ENCODE data around the gene LMX1A.

LMX1A gene

DNA sequence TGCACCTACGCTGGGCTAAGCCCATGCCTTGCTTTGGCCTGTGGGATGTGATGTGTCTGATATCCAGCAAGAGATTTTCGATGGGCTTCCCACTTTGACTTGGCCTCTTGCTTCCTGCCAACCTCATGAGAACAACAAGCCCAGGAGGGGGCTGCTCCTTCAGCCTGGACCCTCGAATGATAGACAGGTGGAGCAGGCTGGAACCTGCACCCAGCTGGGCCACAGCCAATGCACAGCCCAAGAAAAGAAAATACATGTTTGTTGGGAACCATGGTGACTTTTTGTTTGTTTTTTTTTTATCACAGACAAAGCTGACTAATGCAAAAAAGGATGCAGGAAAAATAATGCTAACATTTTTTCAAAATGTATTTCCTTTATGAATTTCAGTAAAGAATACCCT, 144.3 kb downstream of the LMX1A start:
- DNase-seq, result no peak

DNA sequence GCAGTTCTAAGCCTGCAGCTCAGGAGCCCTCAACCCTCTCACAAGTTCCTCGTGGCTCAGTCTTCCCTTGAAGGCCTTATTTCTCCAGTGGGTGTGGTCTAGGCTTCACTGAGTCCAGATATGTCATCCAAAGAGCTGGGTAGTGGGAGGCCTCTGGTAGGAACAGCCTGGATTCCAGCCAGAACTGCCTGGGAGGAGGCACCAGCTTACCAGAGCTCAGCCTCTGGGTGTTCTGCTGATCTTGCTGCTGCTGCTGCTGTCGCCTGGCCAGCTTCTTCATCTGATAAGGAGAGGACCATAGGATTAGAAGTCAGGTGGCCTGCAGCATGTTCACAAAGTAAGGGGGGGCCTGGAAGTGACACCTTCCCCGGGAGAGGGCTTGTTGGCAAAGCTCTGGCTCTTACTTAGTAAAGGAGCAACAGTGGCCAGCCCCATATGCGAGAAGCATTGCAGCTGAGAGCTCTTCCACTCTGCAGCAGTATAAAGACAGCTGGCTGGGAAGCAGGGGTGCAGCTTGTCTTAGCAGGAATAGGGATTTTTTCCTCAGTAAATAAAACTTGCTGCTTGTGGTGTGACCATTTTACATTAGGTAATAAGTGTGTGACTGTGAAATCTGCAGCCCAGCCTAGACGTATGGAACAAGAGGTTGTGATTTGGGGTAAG, 148.5 kb downstream of the LMX1A start:
- DNase-seq, result no peak

DNA sequence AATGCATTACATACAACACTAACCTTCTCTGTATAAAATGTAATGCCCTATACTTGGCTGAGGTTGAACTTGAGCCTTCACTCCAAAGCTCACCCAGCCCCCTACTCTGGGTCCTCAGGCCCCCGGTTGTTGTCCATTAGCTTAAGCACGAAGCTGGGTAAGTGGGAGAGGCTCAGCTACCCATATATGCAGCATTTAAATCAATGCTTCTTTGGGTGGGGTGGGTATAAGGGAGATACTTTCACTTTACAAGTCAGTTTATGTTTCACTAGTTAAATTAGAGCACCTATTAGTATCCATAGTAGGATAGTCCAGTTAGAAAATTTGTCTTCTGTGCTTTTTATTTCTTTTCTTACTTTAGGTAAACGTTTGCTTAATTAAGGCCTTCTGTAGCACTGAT, 151.4 kb downstream of the LMX1A start:
- no peak for DNase-seq

DNA sequence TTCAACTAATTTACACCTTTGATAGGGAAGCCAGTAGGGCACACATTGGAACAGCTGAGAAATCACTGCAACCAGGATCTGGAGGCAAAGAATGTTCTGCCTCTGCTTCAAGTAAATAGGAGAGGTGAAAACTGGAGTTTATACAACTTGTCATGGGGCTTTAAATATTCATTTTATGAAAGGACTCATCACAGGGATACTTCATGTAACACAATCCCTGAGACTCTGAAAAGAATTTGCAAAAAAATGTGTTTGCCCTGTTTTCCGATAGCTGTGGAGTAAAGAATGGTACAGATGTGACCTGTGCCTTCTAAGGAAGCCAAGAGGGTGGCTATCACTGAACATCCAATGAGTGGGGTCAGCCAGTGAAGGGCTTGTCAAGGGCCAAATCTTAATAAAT, 152.0 kb downstream of the LMX1A start:
- no peak for DNase-seq

DNA sequence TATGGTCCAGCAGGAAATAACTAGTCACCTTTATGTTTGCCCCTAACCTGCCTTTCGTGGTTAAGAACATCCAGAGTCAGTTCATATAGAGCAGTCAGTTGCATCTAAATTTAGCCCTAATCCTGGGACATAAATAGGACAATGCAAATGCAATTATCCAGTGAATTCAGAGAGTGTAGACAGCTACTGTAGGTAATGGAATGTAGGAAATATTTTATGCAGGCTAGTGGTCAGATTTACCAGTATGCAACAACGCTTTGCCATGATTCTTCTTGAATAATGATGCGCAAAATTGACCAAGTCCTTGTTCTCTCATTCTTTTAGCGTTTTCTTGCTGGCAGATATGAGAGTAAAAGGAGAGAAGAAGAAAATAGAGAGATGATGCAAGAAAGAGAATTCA, 165.4 kb downstream of the LMX1A start:
- no peak for DNase-seq

DNA sequence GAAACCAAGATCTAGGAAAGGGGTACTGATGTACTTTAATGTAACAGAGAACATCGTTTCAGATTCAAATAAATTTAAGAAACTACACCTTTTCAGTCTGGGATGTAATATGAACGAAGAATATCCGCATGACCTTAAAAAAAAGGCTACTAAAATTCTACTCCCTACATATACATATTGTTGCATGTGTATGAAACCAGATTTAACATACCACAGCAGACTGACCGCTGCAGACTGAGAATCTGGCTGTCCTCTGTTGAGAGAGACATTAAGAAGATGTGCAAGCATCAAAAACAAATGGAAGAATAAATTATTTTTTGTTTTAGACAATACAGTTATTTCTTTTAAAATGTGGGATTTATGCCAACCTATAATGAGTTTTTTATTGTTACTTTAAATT, 166.6 kb downstream of the LMX1A start:
- DNase-seq, result no peak

DNA sequence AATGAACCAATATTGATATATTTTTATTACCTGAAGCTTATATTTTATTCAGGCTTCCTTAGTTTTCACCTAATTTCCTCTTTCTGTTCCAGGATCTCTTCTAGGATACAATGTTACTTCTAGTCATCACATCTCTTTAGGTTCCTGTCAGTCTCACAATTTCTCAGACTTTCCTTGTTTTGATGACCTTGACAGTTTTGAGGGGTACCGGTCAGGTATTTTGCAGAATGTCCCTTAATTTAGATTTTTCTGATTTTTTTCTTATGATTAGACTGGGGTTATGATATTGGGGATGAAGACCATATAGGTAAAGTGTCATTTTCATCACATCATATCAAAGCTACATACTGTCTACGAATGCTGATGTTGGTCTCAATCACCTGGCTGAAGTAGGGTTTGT, 167.5 kb downstream of the LMX1A start:
- no peak for DNase-seq

DNA sequence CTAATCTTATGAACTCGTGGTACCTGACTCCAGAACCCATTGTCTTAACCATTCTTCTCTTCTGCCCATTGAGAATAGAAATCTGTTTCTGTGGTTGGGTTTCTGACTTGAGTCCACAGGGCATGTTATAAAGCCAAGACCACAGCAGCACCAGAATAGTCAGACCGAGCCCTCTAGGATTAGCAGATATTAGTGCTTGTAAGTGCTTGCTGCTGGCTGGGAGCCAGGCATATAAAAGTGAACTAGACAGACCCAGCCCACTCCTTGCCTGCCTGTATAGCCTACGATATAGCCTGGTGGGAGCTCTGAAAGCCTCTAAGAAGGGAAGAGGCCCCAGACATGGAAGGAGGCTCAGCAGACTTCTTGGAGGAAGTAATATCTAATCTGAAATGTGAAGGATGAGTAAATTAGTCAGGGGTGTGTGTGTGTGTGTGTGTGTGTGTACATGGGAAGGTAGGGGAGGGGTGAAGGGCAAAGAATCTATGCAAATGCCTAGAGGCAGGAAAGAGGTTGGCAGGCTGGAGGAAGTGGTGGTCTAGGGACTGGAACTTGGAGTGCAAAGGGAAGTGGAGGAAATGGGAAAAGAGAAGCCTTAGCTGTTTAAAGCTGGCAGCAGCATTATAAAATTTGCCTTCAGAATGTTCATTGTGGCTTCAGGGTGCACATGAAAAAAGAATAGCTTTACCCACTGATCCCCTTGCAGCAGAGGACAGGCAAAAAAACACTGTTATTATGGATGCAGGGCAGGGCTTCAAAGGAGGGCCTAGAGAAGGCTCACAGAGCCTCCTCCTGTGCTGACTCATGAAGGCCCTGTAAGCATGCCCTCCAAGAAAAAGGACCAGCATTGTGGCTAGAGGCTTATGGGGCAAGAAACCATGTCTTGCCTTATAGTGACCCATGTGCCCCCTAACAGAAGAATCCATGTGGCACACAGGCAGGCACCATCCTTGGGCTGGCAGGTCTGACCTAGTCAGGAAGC, 169.2 kb downstream of the LMX1A start:
- no peak for DNase-seq

DNA sequence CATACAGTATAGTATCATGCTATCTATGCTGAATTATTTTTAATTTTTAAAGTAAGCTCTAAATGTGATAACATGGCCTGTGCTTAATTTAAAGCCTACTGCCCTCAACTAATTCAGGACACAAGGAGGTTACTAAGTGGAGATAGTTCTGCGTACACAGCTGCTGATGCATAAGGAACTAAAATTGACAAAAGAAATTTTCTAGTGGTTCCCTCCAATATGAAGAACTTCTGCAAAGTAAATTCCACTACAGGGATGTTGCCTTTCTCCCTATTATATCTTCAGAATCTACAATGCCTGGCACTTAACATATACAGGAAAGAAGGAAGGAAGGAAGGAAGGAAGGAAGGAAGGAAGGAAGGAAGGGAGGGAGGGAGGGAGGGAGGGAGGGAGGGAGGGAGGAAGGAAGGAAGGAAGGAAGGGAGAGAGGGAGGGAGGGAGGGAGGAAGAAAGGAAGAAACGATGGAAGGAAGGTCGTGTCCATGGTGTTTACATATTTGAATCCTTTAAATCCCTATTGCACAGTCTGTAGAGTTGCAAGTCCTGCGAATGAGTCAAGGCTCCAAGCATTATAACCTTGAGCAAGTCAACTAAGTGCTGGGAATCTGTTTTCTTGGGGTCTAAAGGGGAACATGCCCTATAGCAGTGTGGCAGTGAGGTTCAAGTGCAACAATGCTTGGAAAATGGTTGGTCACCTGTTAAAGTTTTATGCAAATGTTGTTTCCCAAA, 171.2 kb downstream of the LMX1A start:
- no peak for DNase-seq

DNA sequence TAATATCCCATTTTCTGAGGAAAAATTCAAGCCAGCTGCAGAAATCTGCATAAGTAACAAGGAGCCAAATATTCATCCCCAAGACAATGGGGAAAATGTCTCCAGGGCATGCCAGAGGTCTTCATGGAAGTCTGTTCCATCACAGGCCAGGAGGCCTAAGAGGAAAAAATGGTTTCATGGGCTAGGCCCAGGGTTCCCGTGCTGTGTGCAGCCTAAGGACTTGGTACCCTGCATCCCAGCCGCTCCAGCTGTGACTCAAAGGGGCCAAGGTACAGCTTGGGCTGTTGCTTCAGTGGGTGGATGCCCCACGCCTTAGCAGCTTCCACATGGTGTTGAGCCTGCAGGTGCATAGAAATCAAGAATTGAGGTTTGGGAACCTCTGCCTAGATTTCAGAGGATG, 173.5 kb downstream of the LMX1A start:
- DNase-seq, result no peak

DNA sequence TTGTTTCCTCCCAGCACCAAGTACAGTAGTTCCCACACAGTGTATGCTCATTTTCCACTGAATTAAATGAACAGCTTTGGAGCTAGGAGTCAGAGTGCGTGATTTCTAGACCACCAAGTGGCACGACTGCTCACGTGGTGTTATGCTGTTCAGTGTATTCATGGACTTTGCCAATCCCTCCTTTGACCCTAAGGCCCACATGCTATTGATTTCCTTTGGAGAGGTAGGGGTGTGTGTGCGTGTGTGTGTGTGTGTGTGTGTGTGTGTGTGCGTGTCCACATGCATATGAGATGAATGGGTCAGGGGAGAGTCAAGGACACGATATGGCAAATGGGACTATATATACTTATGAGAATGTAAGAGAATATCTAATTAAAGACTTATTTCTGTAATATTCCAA, 177.2 kb downstream of the LMX1A start:
- no peak for DNase-seq

DNA sequence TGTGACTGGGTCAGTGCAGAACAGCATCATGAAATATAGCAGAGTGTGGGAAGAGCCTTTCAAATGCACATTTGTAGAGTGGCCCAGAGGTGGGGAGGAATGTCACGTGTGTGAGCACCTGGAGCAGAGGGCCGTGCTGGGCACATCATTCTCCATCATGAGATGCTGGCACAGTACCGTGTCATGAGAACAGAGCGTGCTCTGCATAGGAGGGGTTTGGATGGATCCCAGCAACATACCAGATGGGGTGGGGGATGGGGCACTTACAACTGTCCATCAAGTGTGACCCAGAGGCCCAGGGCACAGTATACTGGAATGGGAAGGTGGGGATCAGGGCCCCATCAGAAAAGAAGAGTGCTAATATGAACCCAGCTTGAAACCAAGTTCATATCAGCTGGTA, 182.0 kb downstream of the LMX1A start:
- DNase-seq, result no peak

DNA sequence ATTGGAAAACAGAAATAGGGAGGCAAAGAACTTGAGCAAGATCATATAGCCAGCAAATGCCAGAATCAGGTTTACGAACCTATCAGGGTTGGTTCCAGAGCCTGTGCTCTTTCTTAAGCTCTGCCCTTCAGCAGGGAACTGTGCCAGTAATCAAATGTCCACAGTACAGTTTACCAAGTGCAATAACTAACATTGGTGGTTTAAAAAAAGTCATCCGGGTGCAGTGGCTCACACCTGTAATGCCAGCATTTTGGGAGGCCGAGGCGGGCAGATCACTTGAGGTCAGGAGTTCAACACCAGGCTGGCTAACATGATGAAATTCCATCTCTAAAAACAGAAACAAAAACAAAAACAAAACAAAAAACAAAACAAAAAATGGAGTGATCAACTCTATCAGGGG, 182.7 kb downstream of the LMX1A start:
- no peak for DNase-seq

DNA sequence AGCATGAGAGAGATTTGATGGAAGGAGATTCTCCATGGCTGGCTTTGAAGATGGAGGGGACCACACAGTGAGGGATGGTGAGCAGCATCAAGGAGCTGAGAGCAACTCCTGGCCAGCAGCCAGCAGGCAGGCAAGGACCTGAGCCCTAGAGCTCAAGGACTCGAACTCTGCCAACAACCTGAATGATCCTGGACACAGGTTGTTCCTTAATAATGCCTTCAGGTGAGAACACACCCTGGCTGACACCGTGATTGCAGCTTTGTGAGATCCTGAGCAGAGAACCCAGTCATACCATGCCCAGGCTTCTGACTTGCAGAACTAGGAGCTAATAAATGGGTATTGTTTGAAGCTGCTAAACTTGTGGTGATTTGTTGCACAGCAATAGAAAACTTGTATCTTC, 183.1 kb downstream of the LMX1A start:
- DNase-seq, result no peak

DNA sequence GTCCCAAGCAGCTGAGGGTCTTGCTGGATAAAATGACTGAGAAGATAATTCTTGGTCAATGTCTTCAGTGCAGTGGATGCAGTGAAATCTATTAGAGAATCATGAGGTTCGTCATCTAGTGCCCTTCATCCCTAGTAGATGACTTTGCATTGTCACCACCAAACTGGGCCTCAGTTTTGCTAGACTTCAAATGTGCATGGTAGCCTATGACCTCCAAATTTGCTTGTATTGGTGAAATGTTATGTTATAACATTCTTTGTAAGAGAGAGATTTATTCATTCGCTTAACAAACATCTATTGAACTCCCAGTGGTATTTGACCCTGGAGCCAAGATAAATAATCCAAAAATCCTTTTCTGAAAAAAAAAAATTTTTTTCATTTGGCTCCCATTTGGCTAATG, 183.8 kb downstream of the LMX1A start:
- no peak for DNase-seq

DNA sequence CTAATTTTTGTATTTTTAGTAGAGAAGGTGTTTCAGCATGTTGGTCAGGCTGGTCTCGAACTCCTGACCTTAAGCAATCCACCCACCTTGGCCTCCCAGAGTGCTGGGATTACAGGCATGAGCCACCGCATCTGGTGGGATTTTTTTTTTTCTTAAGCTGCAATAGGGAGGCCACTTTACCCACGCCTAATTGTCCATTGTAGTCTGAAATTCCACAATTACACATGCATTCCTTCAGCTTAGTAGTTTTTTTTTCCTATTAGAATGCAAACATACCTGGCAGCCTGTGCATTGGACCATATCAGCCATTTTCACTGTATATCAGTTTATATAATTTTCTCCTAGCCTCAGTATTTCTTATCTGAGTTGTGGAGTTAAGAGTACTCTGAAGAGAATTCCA, 186.8 kb downstream of the LMX1A start:
- DNase-seq, result no peak

DNA sequence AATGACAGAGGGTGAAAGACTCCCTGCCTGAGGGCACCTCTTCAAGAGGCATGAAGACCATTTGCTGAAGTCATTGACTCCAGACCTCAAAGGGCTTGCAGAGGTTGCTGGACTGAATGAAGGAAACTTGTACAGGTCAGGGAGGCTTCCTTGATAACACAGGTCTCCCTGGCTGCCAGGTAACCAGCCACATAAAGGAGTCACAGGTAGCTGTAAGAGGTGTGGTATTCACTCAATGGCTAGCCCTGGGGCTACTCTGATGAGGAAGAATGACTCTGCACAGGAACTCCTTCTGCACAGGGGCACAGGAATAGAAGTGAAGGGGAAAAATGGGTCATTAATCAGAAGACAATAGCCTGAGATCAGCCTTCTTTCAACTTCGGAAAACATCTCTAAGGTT, 187.5 kb downstream of the LMX1A start:
- no peak for DNase-seq

DNA sequence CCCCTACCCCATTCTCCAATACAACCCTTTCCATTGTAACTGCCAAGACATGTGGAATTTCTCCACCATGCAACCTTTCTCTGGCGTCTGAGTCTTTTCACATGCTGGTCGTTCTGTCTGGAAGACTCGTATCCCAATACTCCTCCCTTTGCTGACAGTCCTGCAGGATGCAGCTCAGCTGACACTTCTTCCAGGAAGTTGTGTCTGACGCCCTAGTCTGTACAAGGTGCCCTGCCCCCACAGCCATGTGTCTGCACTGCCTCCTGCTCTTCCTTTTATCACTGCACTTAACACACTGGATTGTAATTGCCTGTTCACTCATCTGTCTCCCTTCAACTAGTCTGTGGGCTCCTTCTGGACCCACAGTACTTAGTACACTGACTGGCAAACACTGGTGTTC, 188.0 kb downstream of the LMX1A start:
- DNase-seq, result no peak

DNA sequence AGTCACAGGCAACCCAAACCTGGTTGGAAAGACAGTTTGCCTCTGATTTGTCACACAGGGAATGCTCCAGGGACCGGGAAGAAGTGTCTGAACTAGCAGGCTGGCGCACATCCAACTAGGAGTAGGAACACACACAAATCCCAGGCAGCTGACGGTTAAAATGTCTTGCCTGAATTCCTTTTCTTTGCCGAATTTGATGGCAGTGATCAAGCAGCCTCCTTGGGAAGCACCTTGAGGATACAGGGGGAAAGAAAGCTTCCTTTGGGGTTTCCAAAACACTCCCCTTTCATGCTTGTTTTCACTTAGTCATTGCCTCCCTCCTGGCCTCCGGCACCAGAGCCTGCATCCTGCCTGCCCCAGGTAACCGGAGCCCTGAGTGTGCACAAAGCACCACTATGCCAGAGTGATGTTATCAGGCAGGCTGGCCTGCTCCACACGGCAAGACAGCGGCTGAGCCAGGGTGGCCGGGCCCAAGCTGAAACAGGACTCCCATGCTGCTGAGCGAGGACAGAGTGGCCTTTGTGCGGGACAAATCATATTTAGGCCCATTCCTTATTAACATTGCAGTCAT, 193.8 kb downstream of the LMX1A start:
- DNase-seq, result no peak

DNA sequence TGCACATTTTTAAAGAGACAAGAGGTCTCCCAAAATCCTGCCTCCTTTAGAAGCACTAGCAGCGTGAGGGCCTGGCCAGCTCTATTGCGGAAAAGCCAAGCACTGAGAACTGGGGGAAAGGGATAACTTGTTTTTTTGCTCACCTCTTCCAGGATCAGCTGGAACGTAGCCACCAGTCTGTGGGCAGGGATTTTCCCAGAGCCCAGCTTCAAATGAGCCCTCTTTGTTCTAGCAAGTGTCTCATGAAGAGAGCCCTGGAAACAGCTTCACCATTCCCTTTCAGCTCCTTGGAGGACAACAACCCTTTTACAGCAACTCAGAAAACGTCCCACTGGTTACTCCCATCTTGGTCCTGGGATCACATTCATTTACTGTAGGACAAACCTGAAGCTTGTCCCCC, 195.4 kb downstream of the LMX1A start:
- DNase-seq, result peak; percentile 8

DNA sequence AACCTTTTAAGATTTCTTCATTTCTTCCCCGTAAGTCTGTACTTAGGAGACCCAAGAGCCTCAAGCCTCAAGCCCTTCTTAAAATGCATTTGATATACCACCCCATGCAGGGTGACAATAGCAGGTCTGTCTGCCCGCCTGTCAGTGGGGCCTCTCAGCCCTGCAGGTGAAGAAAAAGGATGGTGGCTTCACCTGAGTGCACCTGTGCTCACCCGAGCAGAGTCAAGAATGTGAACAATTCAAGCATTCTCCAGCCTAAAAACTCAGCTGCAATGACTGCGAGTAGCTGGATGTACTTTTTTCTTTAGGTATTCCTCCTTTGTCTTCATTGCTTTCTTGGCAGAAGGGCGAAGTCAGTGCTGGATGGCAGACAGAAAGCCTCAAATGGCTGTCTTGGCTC, 203.3 kb downstream of the LMX1A start:
- DNase-seq, result no peak

DNA sequence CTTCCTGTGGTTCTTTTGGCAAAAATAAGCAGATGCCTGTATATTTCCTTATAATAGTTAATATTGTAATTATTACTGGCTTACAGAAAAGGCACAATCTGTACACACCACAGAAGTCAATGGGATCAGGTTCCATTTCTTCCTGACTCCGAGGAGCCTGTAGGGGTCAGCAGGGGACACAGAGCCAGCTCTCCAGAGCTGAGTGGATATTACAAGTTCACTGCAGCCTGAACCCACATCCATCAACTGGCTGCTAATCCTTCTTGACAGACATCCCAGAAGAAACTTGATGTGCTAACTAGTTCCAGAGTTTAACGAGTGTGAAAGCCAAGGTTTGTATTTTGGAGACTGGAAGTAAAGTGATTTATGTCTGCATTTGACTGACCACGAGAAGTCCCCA, 203.8 kb downstream of the LMX1A start:
- DNase-seq, result no peak

DNA sequence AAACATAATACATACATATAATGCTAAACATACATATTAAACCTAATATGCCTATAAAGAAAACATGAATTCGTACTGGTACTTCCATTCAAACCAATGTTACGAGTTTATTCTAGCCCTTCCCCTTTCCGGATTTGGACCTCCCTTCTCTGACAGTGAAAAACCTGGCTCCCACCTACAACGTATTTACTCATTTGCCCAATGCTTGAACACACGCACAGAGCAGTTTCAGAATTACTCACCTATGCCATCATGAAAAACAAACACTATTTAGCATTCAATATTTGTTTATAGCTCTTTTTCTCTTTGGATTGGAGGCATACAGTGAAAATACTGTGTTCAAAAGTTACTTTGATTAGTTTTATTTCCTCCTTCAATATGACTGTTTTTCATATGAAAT, 204.4 kb downstream of the LMX1A start:
- DNase-seq, result no peak

Data from midbrain (tissue), 1 donor.